HepG2 (cell line): ENCODE results near the gene NDUFS4. TPM values are rescaled to one million over a fixed set of nuclear protein-coding genes. Genes with fewer than 3 reads are reported as not detected.

Experiments
- AGO2 ChIP-seq: fragments of 200-400 bp; formaldehyde crosslinking; optimal IDR thresholded peaks from 2 replicates; pipeline ENCODE3; 2017; ENCODE audit warnings: mild to moderate bottlenecking, low read depth, low read length, moderate library complexity
- BCL6 ChIP-seq: IDR thresholded peaks from 2 replicates; pipeline ENCODE4 v1.6.1; 2016; ENCODE audit warnings: missing genetic modification reagents, missing compliant biosample characterization
- BORCS8-MEF2B ChIP-seq: sonication (generic); formaldehyde crosslinking; IDR thresholded peaks from 2 replicates; pipeline ENCODE4 v1.8.0; 2022; ENCODE audit warnings: mild to moderate bottlenecking, missing genetic modification reagents
- MATR3 ChIP-seq: sonication (generic); formaldehyde crosslinking; IDR thresholded peaks from 2 replicates; pipeline ENCODE4 v1.4.0; 2020; ENCODE audit warnings: missing genetic modification reagents
- NFIB ChIP-seq: sonication (generic); formaldehyde crosslinking; IDR thresholded peaks from 2 replicates; pipeline ENCODE4 v1.9.0; 2021; ENCODE audit warnings: missing genetic modification reagents, mild to moderate bottlenecking, borderline replicate concordance
- NR2F1 ChIP-seq, 2 experiments: fragments of 450-650 bp in 1 of 2; formaldehyde crosslinking in 1 of 2; IDR thresholded peaks; 2 replicates each; pipeline versions ENCODE4 v1.5.0 to v1.6.1; 2016 to 2020; ENCODE audit warnings: mild to moderate bottlenecking in 1 of 2, missing compliant biosample characterization in 1 of 2, missing genetic modification reagents in 1 of 2, moderate library complexity in 1 of 2
- PHF21A ChIP-seq: sonication (generic); formaldehyde crosslinking; IDR thresholded peaks from 2 replicates; pipeline ENCODE4 v1.5.0; 2020; ENCODE audit warnings: mild to moderate bottlenecking, missing genetic modification reagents
- RFX1 ChIP-seq: fragments of 450-650 bp; IDR thresholded peaks from 2 replicates; pipeline ENCODE4 v1.6.1; 2017
- ZFP36L2 ChIP-seq: sonication (generic); formaldehyde crosslinking; IDR thresholded peaks from 2 replicates; pipeline ENCODE4 v1.4.0; 2020; ENCODE audit warnings: missing genetic modification reagents
- ZNF530 ChIP-seq: sonication (generic); formaldehyde crosslinking; IDR thresholded peaks from 2 replicates; pipeline ENCODE4 v1.5.0; 2020; ENCODE audit warnings: low read depth, mild to moderate bottlenecking, missing genetic modification reagents
- ZNF558 ChIP-seq: sonication (generic); formaldehyde crosslinking; IDR thresholded peaks from 2 replicates; pipeline ENCODE4 v1.9.0; 2022; ENCODE audit warnings: mild to moderate bottlenecking, missing genetic modification reagents, borderline replicate concordance
- ZNF674 ChIP-seq: sonication (generic); formaldehyde crosslinking; IDR thresholded peaks from 2 replicates; pipeline ENCODE4 v1.5.0; 2020; ENCODE audit warnings: low read depth, mild to moderate bottlenecking, missing genetic modification reagents
- ZNF724P ChIP-seq: sonication (generic); formaldehyde crosslinking; IDR thresholded peaks from 2 replicates; pipeline ENCODE4 v1.8.0; 2022; ENCODE audit warnings: missing genetic modification reagents, borderline replicate concordance
- ZNF841 ChIP-seq: sonication (generic); formaldehyde crosslinking; IDR thresholded peaks from 2 replicates; pipeline ENCODE4 v1.8.1; 2023; ENCODE audit warnings: missing genetic modification reagents, borderline replicate concordance
- ZNF878 ChIP-seq: sonication (generic); formaldehyde crosslinking; IDR thresholded peaks from 2 replicates; pipeline ENCODE4 v1.8.1; 2023; ENCODE audit warnings: mild to moderate bottlenecking, missing genetic modification reagents, moderate library complexity
- polyA plus RNA-seq, 8 experiments: library from polyadenylated mRNA; depleted of rRNA in 3 of 8; stranded (reverse) in 7 of 8; unstranded in 1 of 8; fragments of >200 nt; fragmentation: Illumina TruSeq in 4 of 8; extraction: Trizol in 4 of 8; gene quantifications; 2 replicates each; pipeline versions ENCODE4 v1.2.1 to v1.2.3, GENCODE V29; 2011 to 2016; ENCODE audit warnings: low read depth in 4 of 8, missing spikeins in 1 of 8, mixed read lengths in 1 of 8; ENCODE audit not compliant: insufficient read depth in 1 of 8
- total RNA-seq, 5 experiments: library from RNA; depleted of rRNA; stranded (reverse); fragments of >200 nt; fragmentation: Illumina TruSeq; extraction: Trizol; gene quantifications; 2 replicates each; pipeline ENCODE4 v1.2.3, GENCODE V29; 2016; ENCODE audit warnings: low read depth in 1 of 5
- TF ChIP-seq, protein P1 (sequence below): sonication (generic); formaldehyde crosslinking; IDR thresholded peaks from 2 replicates; pipeline ENCODE4 v1.4.0; 2020; ENCODE audit warnings: missing genetic modification reagents, low read depth, mild to moderate bottlenecking, borderline replicate concordance
- TF ChIP-seq, protein P2 (sequence below): sonication (generic); formaldehyde crosslinking; IDR thresholded peaks from 2 replicates; pipeline ENCODE4 v1.4.0; 2020; ENCODE audit warnings: missing genetic modification reagents, borderline replicate concordance
- TF ChIP-seq, protein P3 (sequence below): sonication (generic); formaldehyde crosslinking; IDR thresholded peaks from 2 replicates; pipeline ENCODE4 v1.4.0; 2020; ENCODE audit warnings: missing genetic modification reagents, mild to moderate bottlenecking, borderline replicate concordance
- TF ChIP-seq, protein P4 (sequence below): sonication (generic); formaldehyde crosslinking; IDR thresholded peaks from 2 replicates; pipeline ENCODE4 v1.4.0; 2020; ENCODE audit warnings: mild to moderate bottlenecking, missing genetic modification reagents
- TF ChIP-seq, protein P5 (sequence below): sonication (generic); formaldehyde crosslinking; IDR thresholded peaks from 2 replicates; pipeline ENCODE4 v1.5.0; 2020; ENCODE audit warnings: mild to moderate bottlenecking, missing genetic modification reagents

NDUFS4 gene
- total and polyA plus RNA-seq, 2 of the 13 experiments (the other 11 are each of a cell fraction or from before 2014, with no cell fraction given) = 121 to 126 TPM

DNA sequence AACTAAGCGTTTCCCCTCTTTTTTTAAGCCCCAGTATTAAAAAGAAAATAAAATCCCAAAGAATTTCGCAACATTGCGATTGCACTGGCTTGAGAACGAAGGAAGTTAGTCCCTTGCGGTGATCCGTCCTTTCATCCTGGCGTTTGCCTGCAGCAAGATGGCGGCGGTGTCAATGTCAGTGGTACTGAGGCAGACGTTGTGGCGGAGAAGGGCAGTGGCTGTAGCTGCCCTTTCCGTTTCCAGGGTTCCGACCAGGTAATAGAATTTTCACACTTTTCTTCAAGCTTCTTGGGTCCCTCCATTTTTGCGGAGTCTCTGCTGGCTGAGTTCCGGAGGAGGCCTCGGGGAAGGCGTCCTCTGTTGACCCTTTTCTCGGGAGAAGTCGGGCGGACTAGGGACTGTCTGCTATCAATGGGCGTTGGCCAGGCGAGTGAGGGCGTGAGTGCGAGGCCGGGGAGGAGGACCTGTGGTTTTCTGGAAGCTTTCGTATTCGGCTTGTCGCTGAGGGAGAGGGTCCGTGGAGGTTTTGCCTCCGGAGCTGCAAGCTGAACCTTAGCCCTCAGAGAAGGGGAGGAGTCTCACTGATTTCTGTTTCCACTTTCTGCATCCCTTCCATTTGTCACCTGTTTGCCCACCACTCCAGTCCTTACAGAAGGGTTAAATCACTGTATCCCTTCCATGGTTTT is at the start of gene NDUFS4 (continued):
- TF ChIP-seq, protein P1, sequence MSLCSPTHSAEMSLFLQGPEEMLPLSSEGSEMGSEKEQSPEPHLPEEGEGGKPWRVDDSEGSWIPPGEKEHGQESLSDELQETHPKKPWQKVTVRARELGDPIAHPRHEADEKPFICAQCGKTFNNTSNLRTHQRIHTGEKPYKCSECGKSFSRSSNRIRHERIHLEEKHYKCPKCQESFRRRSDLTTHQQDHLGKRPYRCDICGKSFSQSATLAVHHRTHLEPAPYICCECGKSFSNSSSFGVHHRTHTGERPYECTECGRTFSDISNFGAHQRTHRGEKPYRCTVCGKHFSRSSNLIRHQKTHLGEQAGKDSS (CRISPR knock-in tag) = peak; percentile 80; the same call in 1 of the 2 replicates
- TF ChIP-seq BCL6 (peak; percentile 41; the same call in 1 of the 2 replicates), ZNF841 (peak; percentile 74; the same call in 1 of the 2 replicates), ZNF530 (CRISPR knock-in tag) (no peak), MATR3 (no peak), RFX1 (no peak), NR2F1 (CRISPR knock-in tag; IDR thresholded peaks at IDR 0.05) (peak; percentile 39 to 44; a peak in 2 of 4 replicates), ZNF558 (CRISPR knock-in tag) (no peak; the same call in 1 of the 2 replicates), ZNF878 (CRISPR knock-in tag) (peak; percentile 69; the same call in 1 of the 2 replicates), ZNF674 (no peak), ZFP36L2 (CRISPR knock-in tag) (no peak), AGO2 (no peak), BORCS8-MEF2B (CRISPR knock-in tag) (peak; percentile 53; the same call in 1 of the 2 replicates), PHF21A (CRISPR knock-in tag) (peak; percentile 66; the same call in 1 of the 2 replicates), ZNF724P (peak; percentile 78; the same call in 1 of the 2 replicates), NFIB (CRISPR knock-in tag) (no peak)
- TF ChIP-seq, protein P2, sequence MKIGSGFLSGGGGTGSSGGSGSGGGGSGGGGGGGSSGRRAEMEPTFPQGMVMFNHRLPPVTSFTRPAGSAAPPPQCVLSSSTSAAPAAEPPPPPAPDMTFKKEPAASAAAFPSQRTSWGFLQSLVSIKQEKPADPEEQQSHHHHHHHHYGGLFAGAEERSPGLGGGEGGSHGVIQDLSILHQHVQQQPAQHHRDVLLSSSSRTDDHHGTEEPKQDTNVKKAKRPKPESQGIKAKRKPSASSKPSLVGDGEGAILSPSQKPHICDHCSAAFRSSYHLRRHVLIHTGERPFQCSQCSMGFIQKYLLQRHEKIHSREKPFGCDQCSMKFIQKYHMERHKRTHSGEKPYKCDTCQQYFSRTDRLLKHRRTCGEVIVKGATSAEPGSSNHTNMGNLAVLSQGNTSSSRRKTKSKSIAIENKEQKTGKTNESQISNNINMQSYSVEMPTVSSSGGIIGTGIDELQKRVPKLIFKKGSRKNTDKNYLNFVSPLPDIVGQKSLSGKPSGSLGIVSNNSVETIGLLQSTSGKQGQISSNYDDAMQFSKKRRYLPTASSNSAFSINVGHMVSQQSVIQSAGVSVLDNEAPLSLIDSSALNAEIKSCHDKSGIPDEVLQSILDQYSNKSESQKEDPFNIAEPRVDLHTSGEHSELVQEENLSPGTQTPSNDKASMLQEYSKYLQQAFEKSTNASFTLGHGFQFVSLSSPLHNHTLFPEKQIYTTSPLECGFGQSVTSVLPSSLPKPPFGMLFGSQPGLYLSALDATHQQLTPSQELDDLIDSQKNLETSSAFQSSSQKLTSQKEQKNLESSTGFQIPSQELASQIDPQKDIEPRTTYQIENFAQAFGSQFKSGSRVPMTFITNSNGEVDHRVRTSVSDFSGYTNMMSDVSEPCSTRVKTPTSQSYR (CRISPR knock-in tag) = no peak; the same call in 1 of the 2 replicates
- TF ChIP-seq, protein P3, sequence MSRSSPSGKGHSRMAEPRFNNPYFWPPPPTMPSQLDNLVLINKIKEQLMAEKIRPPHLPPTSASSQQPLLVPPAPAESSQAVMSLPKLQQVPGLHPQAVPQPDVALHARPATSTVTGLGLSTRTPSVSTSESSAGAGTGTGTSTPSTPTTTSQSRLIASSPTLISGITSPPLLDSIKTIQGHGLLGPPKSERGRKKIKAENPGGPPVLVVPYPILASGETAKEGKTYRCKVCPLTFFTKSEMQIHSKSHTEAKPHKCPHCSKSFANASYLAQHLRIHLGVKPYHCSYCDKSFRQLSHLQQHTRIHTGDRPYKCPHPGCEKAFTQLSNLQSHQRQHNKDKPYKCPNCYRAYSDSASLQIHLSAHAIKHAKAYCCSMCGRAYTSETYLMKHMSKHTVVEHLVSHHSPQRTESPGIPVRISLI (CRISPR knock-in tag) = no peak
- TF ChIP-seq, protein P4, sequence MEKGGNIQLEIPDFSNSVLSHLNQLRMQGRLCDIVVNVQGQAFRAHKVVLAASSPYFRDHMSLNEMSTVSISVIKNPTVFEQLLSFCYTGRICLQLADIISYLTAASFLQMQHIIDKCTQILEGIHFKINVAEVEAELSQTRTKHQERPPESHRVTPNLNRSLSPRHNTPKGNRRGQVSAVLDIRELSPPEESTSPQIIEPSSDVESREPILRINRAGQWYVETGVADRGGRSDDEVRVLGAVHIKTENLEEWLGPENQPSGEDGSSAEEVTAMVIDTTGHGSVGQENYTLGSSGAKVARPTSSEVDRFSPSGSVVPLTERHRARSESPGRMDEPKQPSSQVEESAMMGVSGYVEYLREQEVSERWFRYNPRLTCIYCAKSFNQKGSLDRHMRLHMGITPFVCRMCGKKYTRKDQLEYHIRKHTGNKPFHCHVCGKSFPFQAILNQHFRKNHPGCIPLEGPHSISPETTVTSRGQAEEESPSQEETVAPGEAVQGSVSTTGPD (CRISPR knock-in tag) = no peak
- TF ChIP-seq, protein P5, sequence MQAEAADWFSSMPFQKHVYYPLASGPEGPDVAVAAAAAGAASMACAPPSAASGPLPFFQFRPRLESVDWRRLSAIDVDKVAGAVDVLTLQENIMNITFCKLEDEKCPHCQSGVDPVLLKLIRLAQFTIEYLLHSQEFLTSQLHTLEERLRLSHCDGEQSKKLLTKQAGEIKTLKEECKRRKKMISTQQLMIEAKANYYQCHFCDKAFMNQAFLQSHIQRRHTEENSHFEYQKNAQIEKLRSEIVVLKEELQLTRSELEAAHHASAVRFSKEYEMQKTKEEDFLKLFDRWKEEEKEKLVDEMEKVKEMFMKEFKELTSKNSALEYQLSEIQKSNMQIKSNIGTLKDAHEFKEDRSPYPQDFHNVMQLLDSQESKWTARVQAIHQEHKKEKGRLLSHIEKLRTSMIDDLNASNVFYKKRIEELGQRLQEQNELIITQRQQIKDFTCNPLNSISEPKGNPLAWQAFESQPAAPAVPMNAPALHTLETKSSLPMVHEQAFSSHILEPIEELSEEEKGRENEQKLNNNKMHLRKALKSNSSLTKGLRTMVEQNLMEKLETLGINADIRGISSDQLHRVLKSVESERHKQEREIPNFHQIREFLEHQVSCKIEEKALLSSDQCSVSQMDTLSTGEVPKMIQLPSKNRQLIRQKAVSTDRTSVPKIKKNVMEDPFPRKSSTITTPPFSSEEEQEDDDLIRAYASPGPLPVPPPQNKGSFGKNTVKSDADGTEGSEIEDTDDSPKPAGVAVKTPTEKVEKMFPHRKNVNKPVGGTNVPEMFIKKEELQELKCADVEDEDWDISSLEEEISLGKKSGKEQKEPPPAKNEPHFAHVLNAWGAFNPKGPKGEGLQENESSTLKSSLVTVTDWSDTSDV = no peak
